Epithelial cell of proximal tubule (primary cell): Measurements from ENCODE around the gene G6PD. TPM values are rescaled to one million over a fixed set of nuclear protein-coding genes. Genes with fewer than 3 reads are reported as not detected.
A peak's percentile ranks its signal among the peaks of the same experiment; 100 is the strongest.
"Not testable (repeated sequence)": the region's sequence is repeated elsewhere in the genome, so short reads cannot be mapped to it uniquely, and the experiment has no call there.

Experiments used
- DNase-seq: peaks from one replicate; pipeline ENCODE4 v3.0.0-alpha.2; 2011; ENCODE audit warnings: low read depth
- H3K4me3 ChIP-seq: 2 replicates; pipeline ENCODE4 v1.5.1; 2011; ENCODE audit warnings: low read depth, mild to moderate bottlenecking, low read length
- CTCF ChIP-seq: conservative IDR thresholded peaks from 2 replicates; pipeline ENCODE4 v1.5.1; 2012; ENCODE audit warnings: low read depth, mild to moderate bottlenecking, low read length
- total RNA-seq: library from RNA; depleted of rRNA; stranded (reverse); fragments of >200 nt; gene quantifications from 2 replicates; pipeline ENCODE4 v1.2.3, GENCODE V29; 2015

Gene G6PD
- total RNA-seq, 1 donor from 2014 or later = 70.5 TPM

- H3K4me3 ChIP-seq = no peak overlapping the region
- no peak for DNase-seq
- no peak for TF ChIP-seq CTCF
Observed at GRCh38 chrX:154505734-154506133, 40.9 kb downstream of the G6PD start.

GRCh38 chrX:154502989-154503388, 43.7 kb downstream of the G6PD start:
- TF ChIP-seq CTCF = no peak
- H3K4me3 ChIP-seq = no peak overlapping the region
- no peak for DNase-seq

- H3K4me3 ChIP-seq = no peak overlapping the region
- TF ChIP-seq CTCF = no peak
Observed at GRCh38 chrX:154502098-154502497, 44.5 kb downstream of the G6PD start.

GRCh38 chrX:154501423-154501822, 45.2 kb downstream of the G6PD start:
- not testable (repeated sequence) for DNase-seq, H3K4me3 ChIP-seq

More at GRCh38 chrX:154502098-154502497, 44.5 kb downstream of the G6PD start:
- no peak for DNase-seq

- not testable (repeated sequence) for DNase-seq, H3K4me3 ChIP-seq
Observed at GRCh38 chrX:154496591-154497137, 50.0 kb downstream of the G6PD start.

GRCh38 chrX:154495472-154495922, 51.1 kb downstream of the G6PD start:
- H3K4me3 ChIP-seq = no peak overlapping the region
- DNase-seq = no peak
- no peak for TF ChIP-seq CTCF

- TF ChIP-seq CTCF = no peak
- no peak for DNase-seq
- no peak overlapping the region for H3K4me3 ChIP-seq
Observed at GRCh38 chrX:154494715-154495114, 51.9 kb downstream of the G6PD start.

GRCh38 chrX:154490414-154491083, 56.1 kb downstream of the G6PD start, which contains the start of gene SLC10A3:
Gene SLC10A3, minus strand, starts transcription at chrX:154490629. Its CDS starts 1,689 bp downstream, at chrX:154488940.
- DNase-seq = peak; percentile 26
- no peak for TF ChIP-seq CTCF
- H3K4me3 ChIP-seq = peak within 1 kb of the TSS; percentile 69
